ENCODE measurements around the gene STAT2. TPM values are rescaled to one million over a fixed set of nuclear protein-coding genes. Genes with fewer than 3 reads are reported as not detected.
"Not testable (repeated sequence)": the region's sequence is repeated elsewhere in the genome, so short reads cannot be mapped to it uniquely, and the experiment has no call there.

The STAT2 gene
- 156 TPM for total RNA-seq
- polyA plus RNA-seq, result 66.3 TPM

DNA sequence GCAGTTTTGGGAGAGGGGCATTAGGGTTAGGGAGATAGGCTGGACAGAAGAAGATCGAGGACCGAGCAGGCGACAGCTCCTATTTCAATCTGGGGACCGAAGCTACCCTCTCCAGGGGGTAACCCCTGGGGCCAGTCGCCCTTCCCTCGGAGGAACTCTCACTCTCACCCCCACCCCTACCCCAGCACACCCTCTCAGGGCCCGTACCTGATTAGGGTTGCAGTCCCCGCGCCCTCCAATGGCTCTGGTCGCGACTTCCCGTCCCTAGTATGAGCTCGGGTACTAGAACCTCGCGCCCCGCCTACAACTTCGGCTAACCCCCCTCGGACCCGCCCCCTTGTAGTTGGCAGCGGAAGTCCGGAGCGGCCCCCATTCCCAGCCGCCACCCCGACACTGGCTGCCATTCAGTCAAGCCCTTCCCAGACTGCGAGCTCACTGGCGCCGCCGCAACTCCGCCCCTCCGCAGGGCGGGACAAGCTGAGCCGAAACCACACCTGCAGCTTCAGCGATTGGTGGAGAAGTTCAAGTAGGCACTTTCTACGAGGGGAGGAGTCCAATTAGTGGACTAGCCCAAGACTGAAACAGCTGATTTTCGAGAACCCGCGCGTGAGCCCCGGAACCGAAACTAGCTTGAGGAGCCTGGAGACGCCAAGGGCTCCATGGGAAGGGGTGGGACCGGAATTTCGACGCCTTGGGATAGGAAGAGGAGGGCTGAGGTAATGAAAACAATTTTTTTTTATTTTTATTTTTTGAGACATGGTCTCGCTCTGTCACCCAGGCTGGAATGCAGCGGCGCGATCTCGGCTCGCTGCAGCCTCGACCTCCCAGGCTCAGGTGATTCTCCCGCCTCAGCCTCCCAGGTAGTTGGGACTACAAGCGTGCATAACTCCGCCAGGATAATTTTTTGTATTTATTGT is at the start of gene STAT2:
Gene STAT2, minus strand, starts transcription at position 257 of the 917 bp plus-strand sequence. CDS start 3,536 bp downstream, outside the sequence.
- Histone ChIP-seq H3K36me3 (ENCODE audit: insufficient read depth) (peaks cover 4% of the 10 kb centered on the region), H3K4me1 (ENCODE audit: insufficient read depth) (no peaks in the 10 kb centered on the region), H3K27ac (ENCODE audit: low read depth) (peak within 1 kb of the TSS; percentile 91), H3K4me3 (ENCODE audit: low read depth, low read length) (peak within 1 kb of the TSS; percentile 54)
- under 1% methylated on average over 54 of the region's 54 CpGs for WGBS
- DNase-seq (ENCODE audit: extremely low spot score), result peak; percentile 100

- no peak overlapping the region for H3K27ac ChIP-seq (ENCODE audit: low read depth)
- WGBS, result 90% methylated on average over 5 of the region's 5 CpGs
- no peak for DNase-seq (ENCODE audit: extremely low spot score)
- no peaks in the 10 kb centered on the region for H3K36me3 ChIP-seq (ENCODE audit: insufficient read depth)
- no peak overlapping the region for H3K4me3 ChIP-seq (ENCODE audit: low read depth, low read length)
- no peaks in the 10 kb centered on the region for H3K4me1 ChIP-seq (ENCODE audit: insufficient read depth)
Measured at GRCh38 chr12:56408799-56409417, 49.0 kb upstream of the STAT2 start.

DNA sequence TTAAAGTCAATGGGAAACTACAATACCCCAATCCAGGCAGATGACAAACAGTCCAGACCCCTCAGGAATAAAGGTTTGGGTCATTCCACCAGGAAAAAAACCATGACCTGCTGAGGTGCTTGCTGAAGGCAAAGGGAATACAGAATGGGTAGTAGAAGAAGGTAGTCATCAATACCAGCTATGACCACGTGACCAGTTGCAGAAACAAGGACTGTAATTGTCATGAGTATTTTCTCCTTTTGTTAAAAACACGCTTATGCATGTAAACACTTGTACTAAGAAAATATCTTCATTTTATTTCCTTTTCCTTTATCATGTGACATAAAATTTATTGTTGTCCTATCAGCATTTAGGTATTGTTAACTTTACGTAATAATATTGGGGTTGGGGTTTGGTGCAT is 44.3 kb upstream of the STAT2 start:
- not testable (repeated sequence) for H3K36me3 ChIP-seq (ENCODE audit: insufficient read depth); H3K4me1 ChIP-seq (ENCODE audit: insufficient read depth); H3K4me3 ChIP-seq (ENCODE audit: low read depth, low read length); H3K27ac ChIP-seq (ENCODE audit: low read depth); DNase-seq (ENCODE audit: extremely low spot score)
- WGBS, result 55% methylated on average over 3 of the region's 3 CpGs

DNA sequence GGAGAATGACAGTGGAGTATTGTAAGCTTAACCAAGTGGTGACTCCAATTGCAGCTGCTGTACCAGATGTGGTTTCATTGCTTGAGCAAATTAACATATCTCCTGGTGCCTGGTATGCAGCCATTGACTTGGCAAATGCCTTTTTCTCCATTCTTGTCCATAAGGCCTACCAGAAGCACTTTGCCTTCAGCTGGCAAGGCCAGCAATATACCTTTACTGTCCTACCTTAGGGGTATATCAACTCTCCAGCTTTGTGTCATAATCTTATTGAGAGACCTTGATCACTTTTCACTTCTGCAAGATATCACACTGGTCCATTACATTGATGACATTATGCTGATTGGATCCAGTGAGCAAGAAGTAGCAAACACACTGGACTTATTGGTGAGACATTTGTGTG is 41.7 kb upstream of the STAT2 start:
- not testable (repeated sequence) for H3K36me3 ChIP-seq (ENCODE audit: insufficient read depth); H3K27ac ChIP-seq (ENCODE audit: low read depth); H3K4me3 ChIP-seq (ENCODE audit: low read depth, low read length); H3K4me1 ChIP-seq (ENCODE audit: insufficient read depth); DNase-seq (ENCODE audit: extremely low spot score)

DNA sequence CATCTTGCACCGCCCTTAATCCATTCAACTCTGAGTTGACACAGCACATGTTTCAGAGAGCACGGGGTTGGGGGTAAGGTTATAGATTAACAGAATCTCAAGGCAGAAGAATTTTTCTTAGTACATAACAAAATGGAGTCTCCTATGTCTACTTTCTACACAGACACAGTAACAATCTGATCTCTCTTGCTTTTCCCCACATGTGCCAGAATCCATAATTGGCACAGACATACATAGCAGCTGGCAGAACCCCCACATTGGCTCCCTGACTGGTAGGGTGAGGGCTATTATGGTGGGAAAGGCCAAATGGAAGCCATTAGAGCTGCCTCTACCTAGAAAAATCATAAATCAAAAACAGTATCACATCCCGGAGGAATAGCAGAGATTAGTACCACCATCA is 41.2 kb upstream of the STAT2 start:
- not testable (repeated sequence) for H3K4me1 ChIP-seq (ENCODE audit: insufficient read depth); H3K4me3 ChIP-seq (ENCODE audit: low read depth, low read length); DNase-seq (ENCODE audit: extremely low spot score); H3K27ac ChIP-seq (ENCODE audit: low read depth); H3K36me3 ChIP-seq (ENCODE audit: insufficient read depth)
- 96% methylated on average over 1 of the region's 3 CpGs for WGBS

GRCh38 chr12:56399466-56399865 is 39.6 kb upstream of the STAT2 start:
- H3K36me3 ChIP-seq (ENCODE audit: insufficient read depth); H3K27ac ChIP-seq (ENCODE audit: low read depth); DNase-seq (ENCODE audit: extremely low spot score); H3K4me1 ChIP-seq (ENCODE audit: insufficient read depth); H3K4me3 ChIP-seq (ENCODE audit: low read depth, low read length): not testable (repeated sequence)
- 90% methylated on average over 3 of the region's 3 CpGs for WGBS

DNA sequence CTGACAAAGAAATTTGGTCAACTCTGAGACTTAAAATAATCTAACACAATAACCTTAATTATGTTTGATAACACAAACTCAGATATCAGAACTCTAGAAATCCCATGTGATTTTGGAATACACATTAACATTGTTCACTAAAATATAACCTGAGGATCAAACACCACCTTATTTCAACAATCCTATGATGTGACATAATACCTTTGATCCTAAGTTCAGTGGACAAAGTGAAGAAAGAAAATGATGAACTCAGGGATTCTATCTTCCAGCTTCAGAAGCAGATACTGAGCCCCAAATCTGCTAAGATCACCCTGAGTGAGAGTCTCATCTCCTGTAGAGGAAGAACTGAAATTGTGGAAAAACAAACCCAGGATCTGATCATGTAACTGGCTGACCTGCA is 38.4 kb upstream of the STAT2 start:
- H3K36me3 ChIP-seq (ENCODE audit: insufficient read depth), result no peaks in the 10 kb centered on the region
- DNase-seq (ENCODE audit: extremely low spot score), result no peak
- H3K27ac ChIP-seq (ENCODE audit: low read depth), result no peak overlapping the region
- H3K4me3 ChIP-seq (ENCODE audit: low read depth, low read length), result no peak overlapping the region
- no peaks in the 10 kb centered on the region for H3K4me1 ChIP-seq (ENCODE audit: insufficient read depth)

- H3K4me1 ChIP-seq (ENCODE audit: insufficient read depth), result no peaks in the 10 kb centered on the region
- no peaks in the 10 kb centered on the region for H3K36me3 ChIP-seq (ENCODE audit: insufficient read depth)
- no peak overlapping the region for H3K27ac ChIP-seq (ENCODE audit: low read depth)
- WGBS, result 97% methylated on average over 2 of the region's 2 CpGs
- no peak for DNase-seq (ENCODE audit: extremely low spot score)
- H3K4me3 ChIP-seq (ENCODE audit: low read depth, low read length), result no peak overlapping the region
Measured at GRCh38 chr12:56392331-56392730, 32.4 kb upstream of the STAT2 start.

DNA sequence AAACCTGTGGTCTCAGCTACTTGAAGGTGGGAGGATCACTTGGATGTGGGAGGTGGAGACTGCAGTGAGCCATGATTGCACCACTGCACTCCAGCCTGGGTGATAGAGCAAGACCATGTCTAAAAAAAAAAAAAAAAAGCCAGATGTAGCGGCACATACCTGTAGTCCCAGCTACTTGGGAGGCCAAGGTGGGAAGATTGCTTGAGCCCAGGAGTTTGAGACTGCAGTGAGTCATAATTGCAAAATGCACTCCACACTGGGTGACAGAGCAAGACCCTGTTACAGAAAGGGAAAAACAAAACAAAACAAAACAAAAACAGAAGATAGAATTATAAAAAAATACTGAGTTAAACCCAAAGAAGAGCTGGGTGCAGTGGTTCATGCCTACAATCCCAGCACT is 31.8 kb upstream of the STAT2 start:
- H3K4me3 ChIP-seq (ENCODE audit: low read depth, low read length), result no peak overlapping the region
- DNase-seq (ENCODE audit: extremely low spot score), result no peak
- WGBS, result 100% methylated on average over 1 of the region's 1 CpG
- H3K27ac ChIP-seq (ENCODE audit: low read depth), result no peak overlapping the region
- H3K36me3 ChIP-seq (ENCODE audit: insufficient read depth), result no peaks in the 10 kb centered on the region
- H3K4me1 ChIP-seq (ENCODE audit: insufficient read depth), result no peaks in the 10 kb centered on the region

- 57% methylated on average over 5 of the region's 5 CpGs for WGBS
- DNase-seq (ENCODE audit: extremely low spot score), result no peak
- H3K4me1 ChIP-seq (ENCODE audit: insufficient read depth), result no peaks in the 10 kb centered on the region
- H3K27ac ChIP-seq (ENCODE audit: low read depth), result no peak overlapping the region
- no peak overlapping the region for H3K4me3 ChIP-seq (ENCODE audit: low read depth, low read length)
- H3K36me3 ChIP-seq (ENCODE audit: insufficient read depth), result no peaks in the 10 kb centered on the region
Measured at GRCh38 chr12:56389412-56389811, 29.5 kb upstream of the STAT2 start.

DNA sequence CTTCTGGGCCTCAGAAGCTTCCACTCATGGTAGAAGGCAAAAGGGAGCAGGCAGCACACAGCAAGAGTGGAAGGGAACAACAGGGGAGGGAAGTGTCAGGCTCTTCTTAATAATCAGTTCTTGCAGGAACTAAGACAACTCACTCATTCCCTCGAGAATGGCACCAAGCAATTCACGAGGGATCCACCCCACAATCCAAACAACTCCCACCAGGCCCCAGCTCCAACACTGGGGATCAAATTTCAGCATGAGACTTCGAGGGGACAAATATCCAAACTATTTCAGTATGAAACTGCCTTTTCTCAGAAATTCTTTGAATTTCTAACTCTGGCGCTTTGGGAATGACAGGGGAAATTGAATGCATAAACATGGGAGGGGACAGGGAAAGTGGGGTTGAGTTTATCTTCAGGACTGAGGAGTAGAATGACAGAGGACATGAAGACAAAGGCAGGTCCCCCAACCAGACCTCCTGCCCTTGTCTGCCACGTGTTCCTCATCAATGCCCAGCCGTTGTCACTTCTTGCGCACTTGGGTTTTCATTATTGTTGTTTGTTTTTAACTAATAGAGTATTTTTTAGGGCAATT is 27.3 kb upstream of the STAT2 start:
- H3K36me3 ChIP-seq (ENCODE audit: insufficient read depth), result no peaks in the 10 kb centered on the region
- 33% methylated on average over 7 of the region's 7 CpGs for WGBS
- H3K4me1 ChIP-seq (ENCODE audit: insufficient read depth), result no peaks in the 10 kb centered on the region
- no peak overlapping the region for H3K27ac ChIP-seq (ENCODE audit: low read depth)
- no peak overlapping the region for H3K4me3 ChIP-seq (ENCODE audit: low read depth, low read length)
- no peak for DNase-seq (ENCODE audit: extremely low spot score)

DNA sequence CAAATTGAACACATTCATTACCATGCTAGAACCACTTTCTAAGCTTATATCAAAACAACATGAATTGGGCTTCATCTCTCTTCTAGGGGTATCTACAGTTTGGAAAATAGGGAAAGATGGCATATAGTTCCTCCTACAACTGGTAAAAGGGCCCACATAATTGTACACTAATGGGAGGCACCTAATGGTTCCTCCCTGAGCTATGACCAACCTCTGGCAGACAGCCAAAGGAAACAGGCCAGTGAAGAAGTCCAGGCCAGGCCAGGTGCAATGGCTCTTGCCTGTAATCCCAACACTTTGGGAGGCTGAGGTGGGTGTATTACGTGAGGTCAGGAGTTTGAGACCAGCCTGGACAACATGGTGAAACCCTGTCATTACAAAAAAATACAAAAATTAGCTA is 26.0 kb upstream of the STAT2 start:
- Histone ChIP-seq H3K4me1 (ENCODE audit: insufficient read depth) (no peaks in the 10 kb centered on the region), H3K27ac (ENCODE audit: low read depth) (no peak overlapping the region), H3K4me3 (ENCODE audit: low read depth, low read length) (no peak overlapping the region), H3K36me3 (ENCODE audit: insufficient read depth) (no peaks in the 10 kb centered on the region)
- no peak for DNase-seq (ENCODE audit: extremely low spot score)
- WGBS, result 88% methylated on average over 1 of the region's 1 CpG

GRCh38 chr12:56382611-56383010 is 22.7 kb upstream of the STAT2 start:
- Histone ChIP-seq H3K4me3 (ENCODE audit: low read depth, low read length) (no peak overlapping the region), H3K4me1 (ENCODE audit: insufficient read depth) (no peaks in the 10 kb centered on the region), H3K27ac (ENCODE audit: low read depth) (no peak overlapping the region), H3K36me3 (ENCODE audit: insufficient read depth) (no peaks in the 10 kb centered on the region)
- DNase-seq (ENCODE audit: extremely low spot score), result no peak
- 92% methylated on average over 16 of the region's 16 CpGs for WGBS

DNA sequence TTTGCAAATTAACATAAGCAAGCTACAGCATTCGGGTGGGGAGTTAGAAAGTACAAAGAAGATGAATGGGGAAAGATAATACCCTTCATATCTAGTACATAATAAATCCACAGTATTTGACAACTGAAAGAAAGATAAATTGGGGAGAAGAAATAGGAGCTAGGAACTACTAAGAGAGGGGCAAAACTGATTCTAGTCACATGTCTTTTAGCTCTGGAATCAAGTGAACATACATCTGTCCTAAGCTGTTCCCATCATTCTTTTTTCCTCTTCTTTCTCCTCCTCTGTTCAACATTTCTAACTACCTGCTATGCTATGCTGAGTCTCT is 18.0 kb upstream of the STAT2 start:
- Histone ChIP-seq H3K4me3 (ENCODE audit: low read depth, low read length) (no peak overlapping the region), H3K4me1 (ENCODE audit: insufficient read depth) (no peaks in the 10 kb centered on the region), H3K36me3 (ENCODE audit: insufficient read depth) (no peaks in the 10 kb centered on the region), H3K27ac (ENCODE audit: low read depth) (no peak overlapping the region)
- 21% methylated on average over 1 of the region's 1 CpG for WGBS
- DNase-seq (ENCODE audit: extremely low spot score), result no peak
